ENCODE measurements around the gene TREML2. TPM values are rescaled to one million over a fixed set of nuclear protein-coding genes. Genes with fewer than 3 reads are reported as not detected.
A peak's percentile ranks its signal among the peaks of the same experiment; 100 is the strongest.

The TREML2 gene
- total and polyA plus RNA-seq, 11 donors, result 0.07 to 0.32 (median 0.09) TPM; not detected in 6

DNA sequence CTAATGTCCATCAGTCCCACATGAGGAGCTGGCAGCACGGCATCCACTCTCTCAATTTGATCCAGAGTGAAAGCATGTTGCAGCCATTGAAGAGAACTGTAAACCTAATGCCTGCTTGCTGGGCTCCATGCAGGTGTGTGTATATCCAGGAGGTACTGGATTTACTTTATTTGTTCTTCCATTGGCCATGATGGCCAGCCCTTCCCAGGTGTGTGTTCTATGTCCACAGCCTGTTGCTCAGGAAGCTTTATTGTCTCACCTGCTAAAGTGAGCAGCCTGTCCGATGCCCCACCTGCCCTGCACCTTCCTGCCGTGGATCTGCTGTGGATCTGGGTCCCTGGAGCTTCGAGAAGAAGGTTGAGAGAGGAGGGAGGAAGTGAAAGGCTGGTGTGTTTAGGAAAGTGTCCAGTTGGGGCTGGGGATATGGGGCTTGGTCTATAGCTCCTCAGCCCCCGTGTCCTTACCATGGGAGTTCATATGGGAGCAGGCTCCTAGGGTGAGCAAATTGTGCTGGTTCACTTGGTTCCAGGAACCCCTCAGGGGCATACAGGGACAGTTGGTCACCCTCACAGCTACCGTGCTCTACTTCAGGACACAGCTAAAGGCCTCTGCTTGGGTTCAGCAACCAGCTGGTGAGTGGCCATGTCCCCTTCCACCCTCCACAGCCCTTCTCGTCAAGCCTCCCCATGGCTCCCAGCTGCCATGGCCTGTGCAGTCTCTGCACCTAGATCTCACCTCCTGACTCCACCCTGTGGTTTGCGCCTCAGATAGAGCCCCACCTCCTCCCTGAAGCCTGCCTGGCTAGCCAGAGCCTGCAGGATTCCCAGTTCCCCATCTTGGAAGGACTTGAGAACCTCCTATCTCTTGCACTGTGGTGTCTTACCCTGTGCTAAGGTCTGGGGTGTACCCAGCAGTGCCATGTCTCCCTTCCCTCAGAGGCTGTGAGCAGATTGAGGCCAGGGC lies 12.7 kb downstream of the TREML2 start:
- H3K27me3 ChIP-seq, result peaks cover 0 to 9% (median 0%) of the 10 kb centered on the region in 9 donors
- ATAC-seq (no peak), DNase-seq (no peak)
- H3K4me3 ChIP-seq, result no peak overlapping the region
- intact Hi-C loops (cut with DNase I), result no loop called here
- H3K9me3 ChIP-seq, result peaks cover 0 to 12% (median 7%) of the 10 kb centered on the region in 12 donors
- 88 to 91% (median 89%) methylated on average over 8 of the region's 8 CpGs for WGBS, 4 donors
- TF ChIP-seq, protein P1, sequence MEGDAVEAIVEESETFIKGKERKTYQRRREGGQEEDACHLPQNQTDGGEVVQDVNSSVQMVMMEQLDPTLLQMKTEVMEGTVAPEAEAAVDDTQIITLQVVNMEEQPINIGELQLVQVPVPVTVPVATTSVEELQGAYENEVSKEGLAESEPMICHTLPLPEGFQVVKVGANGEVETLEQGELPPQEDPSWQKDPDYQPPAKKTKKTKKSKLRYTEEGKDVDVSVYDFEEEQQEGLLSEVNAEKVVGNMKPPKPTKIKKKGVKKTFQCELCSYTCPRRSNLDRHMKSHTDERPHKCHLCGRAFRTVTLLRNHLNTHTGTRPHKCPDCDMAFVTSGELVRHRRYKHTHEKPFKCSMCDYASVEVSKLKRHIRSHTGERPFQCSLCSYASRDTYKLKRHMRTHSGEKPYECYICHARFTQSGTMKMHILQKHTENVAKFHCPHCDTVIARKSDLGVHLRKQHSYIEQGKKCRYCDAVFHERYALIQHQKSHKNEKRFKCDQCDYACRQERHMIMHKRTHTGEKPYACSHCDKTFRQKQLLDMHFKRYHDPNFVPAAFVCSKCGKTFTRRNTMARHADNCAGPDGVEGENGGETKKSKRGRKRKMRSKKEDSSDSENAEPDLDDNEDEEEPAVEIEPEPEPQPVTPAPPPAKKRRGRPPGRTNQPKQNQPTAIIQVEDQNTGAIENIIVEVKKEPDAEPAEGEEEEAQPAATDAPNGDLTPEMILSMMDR (IDR thresholded peaks at IDR 0.05), result no peak
- no peak for TF ChIP-seq POLR2A (IDR thresholded peaks at IDR 0.05)
- peaks cover 0 to 21% (median 0%) of the 10 kb centered on the region in 12 donors for H3K4me1 ChIP-seq
- H3K36me3 ChIP-seq, result no peaks in the 10 kb centered on the region
- no peak overlapping the region for H3K27ac ChIP-seq

DNA sequence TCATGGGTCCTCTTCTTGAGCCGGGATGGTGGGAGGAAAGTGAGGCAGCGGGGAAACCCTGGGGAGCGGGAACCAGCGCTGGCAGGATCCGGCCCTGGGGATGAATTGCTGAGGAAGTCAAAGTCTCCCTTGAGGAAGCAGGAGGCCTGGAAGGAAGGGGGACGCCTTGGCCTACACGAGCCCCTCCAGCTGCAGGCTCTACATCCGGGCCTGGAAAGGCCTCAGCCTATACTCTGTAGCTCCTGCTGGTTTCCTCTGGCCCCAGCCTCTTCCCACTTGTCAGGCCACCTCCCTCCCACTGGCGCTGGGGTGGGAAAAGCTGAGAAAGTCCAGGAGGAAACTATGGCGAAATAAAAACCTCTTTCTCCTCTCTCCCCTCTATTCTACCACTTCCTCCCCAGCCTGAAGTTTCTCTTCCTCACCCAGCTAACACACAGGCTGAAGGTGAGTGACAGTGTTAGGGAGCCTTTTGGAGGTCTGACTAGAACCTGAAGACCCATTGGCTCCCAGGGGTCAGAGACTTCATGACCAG lies 14.9 kb downstream of the TREML2 start:
- WGBS, 4 donors, result 45 to 60% (median 51%) methylated on average over 10 of the region's 10 CpGs
- intact Hi-C loops (cut with DNase I), result no loop called here
- TF ChIP-seq, protein P1 (IDR thresholded peaks at IDR 0.05), result no peak
- no peak for TF ChIP-seq POLR2A (IDR thresholded peaks at IDR 0.05)
- Histone ChIP-seq H3K4me3 (no peak overlapping the region), H3K9me3 (peaks cover 0 to 12% (median 7%) of the 10 kb centered on the region in 12 donors), H3K27me3 (no peaks in the 10 kb centered on the region), H3K36me3 (no peaks in the 10 kb centered on the region), H3K27ac (no peak overlapping the region), H3K4me1 (peaks cover 0 to 31% (median 0%) of the 10 kb centered on the region in 12 donors)
- ATAC-seq (peak in 3 of 4 donors; percentile 20 to 36 (median 25)), DNase-seq (peak in 2 of 5 donors; percentile 31 to 46)

DNA sequence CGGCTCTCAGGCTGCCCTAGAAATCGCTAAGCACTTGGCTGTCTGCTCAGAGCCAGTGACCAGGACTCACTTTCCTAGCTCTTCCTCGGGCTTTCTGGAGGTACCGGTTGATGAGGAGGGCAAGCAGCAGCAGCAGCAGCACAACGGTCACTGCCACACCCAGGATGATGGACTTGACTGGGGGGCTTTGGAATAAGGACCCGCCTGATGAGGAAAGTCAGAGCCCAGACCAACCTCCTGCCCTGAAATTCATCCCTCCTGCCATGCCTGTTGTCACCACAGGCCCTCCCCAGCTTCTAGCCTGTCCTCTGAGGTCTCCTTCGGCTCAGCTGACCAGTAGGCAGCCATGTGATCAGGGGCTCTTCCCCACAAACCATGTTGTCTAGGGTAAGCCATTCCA lies 16.2 kb downstream of the TREML2 start:
- intact Hi-C loops (cut with DNase I), result no loop called here
- Histone ChIP-seq H3K9me3 (peaks cover 0 to 8% (median 2%) of the 10 kb centered on the region in 12 donors), H3K4me3 (no peak overlapping the region), H3K4me1 (peaks cover 0 to 31% (median 0%) of the 10 kb centered on the region in 12 donors), H3K27ac (no peak overlapping the region), H3K36me3 (no peaks in the 10 kb centered on the region), H3K27me3 (peaks cover 0 to 4% (median 0%) of the 10 kb centered on the region in 9 donors)
- no peak for DNase-seq
- WGBS, 4 donors, result 83 to 89% (median 85%) methylated on average over 7 of the region's 7 CpGs
- TF ChIP-seq POLR2A (IDR thresholded peaks at IDR 0.05), result no peak
- TF ChIP-seq, protein P1 (IDR thresholded peaks at IDR 0.05), result no peak
- no peak for ATAC-seq

Measured in heart left ventricle (tissue), 16 donors.